HG02840 (cell line): ENCODE measurements around the gene TNS1.
"Not testable (repeated sequence)": the region's sequence is repeated elsewhere in the genome, so short reads cannot be mapped to it uniquely, and the experiment has no call there.

Experiments used
- ATAC-seq: cut with Tn5 transposase; IDR thresholded peaks from one replicate; pipeline ENCODE4 v1.9.1; 2021; ENCODE audit warnings: mild to moderate bottlenecking, moderate library complexity, moderate number of reproducible peaks; ENCODE audit not compliant: unreplicated experiment, low FRiP score

Gene TNS1

GRCh38 chr2:217826520-217826919, 176.3 kb downstream of the TNS1 start:
- ATAC-seq: no peak

- ATAC-seq: no peak
Observed at GRCh38 chr2:217825469-217826235, 177.1 kb downstream of the TNS1 start.

- ATAC-seq: no peak
Observed at GRCh38 chr2:217824223-217824622, 178.6 kb downstream of the TNS1 start.

DNA sequence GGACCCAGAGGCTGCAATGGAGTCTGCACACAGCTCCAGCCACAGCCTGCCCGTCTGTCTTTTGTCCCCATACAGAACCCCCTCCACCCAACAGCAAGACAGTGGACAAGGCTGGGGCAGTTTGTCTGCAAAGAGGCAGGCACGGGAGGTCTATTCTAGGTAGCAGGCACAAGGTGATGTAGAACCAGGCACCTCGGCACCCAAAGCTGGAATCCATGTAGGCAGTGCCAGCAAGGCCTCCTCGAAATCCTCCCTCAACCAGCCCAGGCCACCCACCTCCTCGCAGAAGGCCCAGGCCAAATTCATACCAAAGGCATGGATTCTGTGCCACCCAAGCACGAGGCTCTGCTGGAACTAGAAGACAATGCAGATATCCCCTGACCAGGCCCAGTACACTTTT, 179.2 kb downstream of the TNS1 start:
- no peak for ATAC-seq

DNA sequence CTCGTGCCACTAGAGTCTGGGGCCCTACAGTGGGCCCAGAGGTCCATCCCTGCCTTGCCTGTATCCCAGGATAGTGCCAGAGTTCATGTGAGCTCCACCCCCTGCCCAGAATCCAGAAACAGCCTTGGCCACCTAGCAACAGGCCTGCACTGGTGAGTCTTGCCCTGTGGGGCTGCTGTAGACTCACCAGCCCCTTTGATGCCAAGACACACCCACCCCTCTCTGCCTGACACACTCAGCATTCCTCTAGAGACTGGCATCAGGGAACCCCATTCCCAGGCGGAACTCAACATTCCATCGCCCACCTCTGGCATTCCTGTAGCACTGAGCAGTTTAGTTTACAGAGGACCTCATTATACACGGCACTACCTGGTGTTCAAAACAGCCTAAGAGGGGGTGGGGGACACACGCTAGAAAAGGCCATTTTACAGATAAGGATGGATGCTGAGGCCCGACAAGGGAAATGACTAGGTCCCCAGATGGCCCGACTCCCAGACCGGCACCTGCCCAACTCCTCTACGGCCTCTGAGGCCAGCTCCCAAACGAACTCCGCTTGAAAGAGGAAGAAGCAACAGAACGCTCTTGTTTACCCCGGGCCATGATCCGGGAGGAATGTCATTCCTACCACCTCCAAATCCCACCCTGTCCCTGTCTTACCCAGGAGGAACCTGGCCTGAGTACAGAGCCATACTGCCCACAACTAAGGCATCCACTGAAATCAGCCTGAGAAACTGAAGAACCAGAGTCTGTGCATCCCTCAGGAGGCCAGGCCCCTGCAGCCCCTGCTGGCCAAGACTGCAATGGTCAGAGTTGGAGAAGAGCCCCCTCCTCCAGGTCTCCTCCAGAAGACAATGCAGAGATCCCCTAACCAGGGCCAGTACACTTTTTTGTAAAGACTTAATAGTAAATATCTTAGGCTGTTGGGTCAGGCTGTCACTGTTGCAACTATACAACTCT, 180.2 kb downstream of the TNS1 start:
- ATAC-seq: no peak

DNA sequence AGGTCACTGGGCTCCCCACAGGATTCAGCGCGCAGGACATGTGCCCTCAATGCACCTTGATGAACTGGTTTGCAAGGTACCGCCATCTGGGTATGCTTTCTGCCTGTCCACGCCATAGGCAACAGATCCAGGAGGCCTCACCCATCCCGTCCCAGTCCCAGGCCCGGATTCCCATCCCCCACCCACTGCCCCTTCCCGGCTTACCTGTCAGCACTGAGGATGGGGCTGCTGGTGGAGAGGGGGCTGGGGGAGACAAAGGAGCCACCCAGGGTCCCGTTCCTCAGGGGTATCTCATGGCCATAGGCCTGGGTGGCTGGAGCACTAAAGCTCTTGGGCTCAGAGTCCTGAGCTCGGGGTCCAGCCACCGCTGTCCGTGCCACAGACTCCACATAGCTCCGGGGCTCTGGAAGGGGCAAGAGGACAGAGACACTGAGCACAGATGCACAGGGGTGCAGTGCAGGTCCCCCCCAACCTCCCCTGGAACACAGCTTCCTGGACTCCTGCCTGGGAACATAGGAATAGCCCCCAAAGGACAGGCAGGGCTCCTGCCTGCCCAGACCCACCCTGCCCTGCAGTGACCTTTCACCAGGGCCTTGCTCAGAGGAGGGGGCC, 181.2 kb downstream of the TNS1 start:
- no peak for ATAC-seq

GRCh38 chr2:217820904-217821303, 181.9 kb downstream of the TNS1 start:
- no peak for ATAC-seq

DNA sequence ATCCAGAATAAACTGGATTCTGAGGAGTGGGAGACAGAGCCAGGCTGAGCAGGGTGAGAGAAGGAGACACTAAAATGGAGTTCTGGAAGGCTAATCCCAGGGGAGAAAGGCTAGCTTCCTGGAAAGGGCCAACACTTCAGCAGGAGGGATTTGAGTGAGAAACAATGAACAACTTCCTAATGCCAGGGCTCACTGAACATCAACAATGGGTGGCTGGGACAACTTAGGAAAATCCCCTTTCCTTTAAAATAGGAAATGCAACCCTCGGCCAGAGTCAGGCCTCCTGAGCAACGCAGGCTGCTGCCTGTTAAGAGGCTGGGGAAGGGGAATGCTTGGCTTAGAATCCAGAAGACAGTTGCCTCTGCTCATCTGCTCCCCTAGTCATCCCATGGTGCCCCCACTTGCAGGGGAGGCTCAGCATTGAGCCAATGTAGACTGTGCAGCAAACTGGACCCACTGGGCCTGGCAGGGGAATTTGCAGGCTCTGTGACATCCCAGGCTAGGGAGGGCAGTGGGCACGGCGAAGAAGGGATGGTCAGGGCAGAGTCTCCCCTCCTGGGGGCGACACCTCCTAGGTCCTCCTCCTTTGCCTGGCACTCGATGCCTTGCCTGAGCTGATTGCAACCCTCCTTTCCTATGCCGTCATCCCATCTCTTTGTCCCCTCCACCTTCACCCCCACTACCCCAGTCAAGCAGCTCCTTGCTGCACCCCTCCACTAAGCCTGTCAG, 182.5 kb downstream of the TNS1 start:
- ATAC-seq: no peak

DNA sequence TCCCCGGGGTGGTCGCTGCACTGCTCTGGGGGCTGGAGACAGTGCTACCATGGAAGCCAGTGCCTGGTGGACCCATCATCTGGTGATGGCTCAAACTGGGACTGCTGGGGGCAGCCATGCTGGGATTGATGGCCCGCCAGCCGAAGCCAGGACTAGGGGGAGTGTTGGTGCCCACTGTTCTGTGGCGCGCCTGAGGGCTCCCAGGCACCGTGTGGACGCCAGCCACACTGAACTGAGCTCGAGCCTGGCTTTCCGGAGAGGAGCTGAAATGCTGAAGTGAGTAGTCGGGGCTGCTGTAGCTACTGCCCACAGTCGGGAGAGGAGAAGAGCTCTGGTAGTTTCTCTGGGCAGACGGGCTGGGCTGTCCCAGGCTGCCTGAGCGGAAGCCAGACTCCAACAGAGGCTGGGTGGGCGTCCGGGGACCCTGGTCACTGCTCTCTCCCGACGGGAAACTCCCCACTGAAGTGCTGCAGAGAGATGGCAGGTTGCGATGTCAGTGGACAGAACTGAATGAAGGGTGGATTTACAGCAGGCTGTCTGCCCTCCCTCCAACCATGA, 184.4 kb downstream of the TNS1 start:
- ATAC-seq: no peak

DNA sequence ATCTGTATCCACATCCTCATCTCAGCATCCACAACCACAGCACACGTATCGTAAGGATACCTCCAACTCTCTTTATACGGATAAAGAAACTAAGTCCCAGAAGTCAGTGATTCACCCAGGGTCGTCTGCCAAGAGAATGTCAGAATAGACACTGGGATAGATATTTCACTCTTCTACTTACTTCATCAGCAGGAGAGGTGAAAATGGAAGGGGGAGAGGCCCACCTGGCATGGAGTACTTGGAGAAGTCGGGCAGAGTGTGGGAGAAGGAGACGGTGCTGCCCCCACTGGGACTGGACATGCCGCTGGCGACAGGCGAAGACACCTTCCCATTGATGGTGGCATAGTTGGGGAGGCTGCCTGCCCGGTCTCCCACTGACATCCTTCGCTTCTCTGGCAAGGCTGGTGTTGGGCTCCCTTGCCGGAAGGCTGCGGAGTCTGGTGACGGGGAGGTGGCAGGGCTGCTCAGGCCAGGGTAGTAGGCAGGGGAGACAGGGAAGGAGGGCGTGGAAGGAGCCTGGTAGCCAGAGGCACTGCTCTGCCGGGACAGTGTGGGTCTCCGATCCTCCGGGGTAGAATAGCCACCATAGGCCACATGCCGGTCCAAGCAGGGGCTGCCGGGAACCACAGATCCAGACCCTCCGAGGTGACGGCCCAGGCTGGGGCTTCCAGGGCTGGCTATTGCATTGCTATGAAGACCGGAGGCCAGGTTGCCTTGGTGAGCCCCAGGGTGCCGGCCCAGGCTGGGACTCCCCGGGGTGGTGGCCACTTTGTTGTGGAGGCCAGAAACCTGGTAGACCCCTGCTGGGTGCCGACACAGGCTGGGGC, 185.1 kb downstream of the TNS1 start:
- no peak for ATAC-seq

DNA sequence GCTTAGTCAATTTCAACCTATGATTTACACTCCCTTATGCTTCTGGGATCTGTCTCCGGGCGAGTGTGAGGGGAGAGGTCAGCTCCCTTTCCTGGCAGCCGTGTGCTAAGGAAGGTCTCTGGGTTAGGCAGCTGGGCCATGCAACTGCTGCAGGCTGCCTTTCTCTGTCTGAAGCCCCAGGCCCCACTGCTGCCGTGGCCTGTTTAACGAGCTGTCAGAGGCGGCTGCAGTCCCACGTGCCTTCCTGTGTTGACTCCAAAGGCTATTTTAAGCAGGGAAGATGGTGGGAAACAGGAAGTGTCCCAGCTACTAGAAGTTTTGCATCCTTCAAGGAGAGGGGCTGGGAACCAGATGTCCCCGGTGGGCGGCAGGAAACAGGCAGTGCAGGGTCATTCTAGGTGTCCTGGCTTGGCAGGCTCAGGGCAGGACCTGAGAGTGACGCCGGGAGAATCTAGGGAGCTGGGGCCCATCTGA, 186.4 kb downstream of the TNS1 start:
- ATAC-seq: no peak

DNA sequence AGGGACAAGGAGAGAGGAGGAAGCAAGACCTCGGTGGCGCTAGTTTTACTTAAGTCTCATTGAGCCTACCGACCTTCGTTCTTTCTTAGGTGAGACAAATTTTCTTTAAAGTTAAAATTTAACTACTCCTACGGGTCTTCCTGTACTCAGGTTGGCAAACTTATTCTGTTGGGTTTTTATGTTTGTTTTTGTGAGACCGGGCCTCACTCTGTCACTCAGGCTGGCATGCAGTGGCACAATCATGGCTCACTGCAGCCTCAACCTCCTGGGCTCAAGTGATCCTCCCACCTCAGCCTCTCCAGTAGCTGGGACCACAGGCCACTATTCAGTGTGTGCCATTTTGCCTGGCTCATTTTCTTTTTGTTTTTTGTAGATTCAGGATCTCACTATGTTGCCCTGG, 189.0 kb downstream of the TNS1 start:
- no peak for ATAC-seq

DNA sequence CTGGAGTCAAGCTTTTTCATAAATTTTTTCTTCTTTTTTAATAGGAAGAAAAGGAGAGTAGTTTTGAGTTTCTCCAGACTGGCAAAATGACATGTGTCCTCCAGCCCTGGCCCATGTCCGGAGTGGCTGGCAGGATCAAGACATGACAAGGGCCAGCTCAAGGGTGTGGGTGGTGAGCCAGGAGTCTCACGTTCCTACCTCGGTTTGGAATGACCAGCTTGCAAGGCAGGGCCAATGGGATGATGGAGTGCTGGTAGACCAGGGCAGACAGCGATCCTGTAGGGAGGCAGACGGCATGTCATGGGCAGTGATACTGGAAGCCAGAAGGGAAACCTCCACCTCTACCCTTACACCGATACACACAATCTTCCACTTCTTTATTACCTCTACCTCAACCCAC, 190.6 kb downstream of the TNS1 start:
- no peak for ATAC-seq

GRCh38 chr2:217810260-217810659, 192.5 kb downstream of the TNS1 start:
- no peak for ATAC-seq

- ATAC-seq: no peak
Observed at GRCh38 chr2:217809736-217810135, 193.1 kb downstream of the TNS1 start.

DNA sequence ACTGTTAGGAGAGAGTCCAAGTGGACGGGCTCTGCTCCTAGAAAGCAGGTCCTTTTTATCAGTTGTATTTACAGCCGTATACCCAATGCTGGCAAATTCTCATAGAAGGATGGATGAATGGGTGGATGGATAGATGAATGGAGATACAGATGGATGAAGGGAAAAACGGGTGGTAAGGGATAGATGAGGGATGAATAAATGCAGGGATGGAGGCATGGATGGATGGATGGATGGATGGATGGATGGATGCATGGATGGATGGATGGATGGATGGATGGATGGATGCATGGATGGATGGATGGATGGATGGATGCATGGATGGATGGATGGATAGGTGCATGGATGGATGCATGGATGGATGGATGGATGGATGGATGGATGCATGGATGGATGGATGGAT, 193.8 kb downstream of the TNS1 start:
- not testable (repeated sequence) for ATAC-seq

- ATAC-seq: no peak
Observed at GRCh38 chr2:217808326-217808725, 194.5 kb downstream of the TNS1 start.

- ATAC-seq: no peak
Observed at GRCh38 chr2:217807753-217808152, 195.0 kb downstream of the TNS1 start.

- ATAC-seq: no peak
Observed at GRCh38 chr2:217807025-217807424, 195.8 kb downstream of the TNS1 start.
